SU-DHL-6 (cell line): ENCODE measurements around the gene ANXA5.

Experiments
- H2AFZ ChIP-seq: fragments of 200-600 bp; sonication (generic); 2 replicates; pipeline ENCODE4 v1.6.1; 2014; ENCODE audit warnings: low read depth, mild to moderate bottlenecking, moderate library complexity, mixed read lengths, antibody characterized with exemption, low read length; ENCODE audit not compliant: severe bottlenecking
- H3F3A ChIP-seq: fragments of 200-600 bp; shearing (Covaris generic); 2 replicates; pipeline ENCODE4 v1.6.0; 2016; ENCODE audit warnings: antibody characterized with exemption, mild to moderate bottlenecking; ENCODE audit not compliant: insufficient read depth
- H3K27ac ChIP-seq: fragments of 200-600 bp; sonication (generic); 2 replicates; pipeline ENCODE4 v1.5.1; 2016; ENCODE audit warnings: low read depth, mild to moderate bottlenecking, low read length, moderate library complexity, mixed read lengths
- H3K27me3 ChIP-seq: fragments of 200-600 bp; sonication (generic), shearing (Covaris generic); 2 replicates; pipeline ENCODE4 v1.6.0; 2014; ENCODE audit warnings: mild to moderate bottlenecking, low read length
- H3K36me3 ChIP-seq: fragments of 200-600 bp; sonication (generic); 2 replicates; pipeline ENCODE4 v1.6.1; 2014; ENCODE audit warnings: mild to moderate bottlenecking, low read length, mixed read lengths
- H3K4me2 ChIP-seq: fragments of 300-600, 200-600 bp; shearing (Covaris generic), sonication (generic); 2 replicates; pipeline ENCODE4 v1.6.0; 2014; ENCODE audit warnings: low read length, low read depth, mild to moderate bottlenecking; ENCODE audit not compliant: poor library complexity, severe bottlenecking
- H3K4me3 ChIP-seq: fragments of 200-600 bp; sonication (generic); 2 replicates; pipeline ENCODE4 v1.5.1; 2014; ENCODE audit warnings: antibody characterized with exemption, low read length, mild to moderate bottlenecking, mixed read lengths; ENCODE audit not compliant: insufficient read depth, poor library complexity, severe bottlenecking
- H3K79me2 ChIP-seq: fragments of 200-600 bp; sonication (generic); 2 replicates; pipeline ENCODE4 v1.6.1; 2014; ENCODE audit warnings: mild to moderate bottlenecking, low read length, moderate library complexity; ENCODE audit not compliant: insufficient read depth
- H3K9ac ChIP-seq: fragments of 200-600 bp; sonication (generic); 2 replicates; pipeline ENCODE4 v1.7.0; 2014; ENCODE audit warnings: mild to moderate bottlenecking, low read length
- H3K9me2 ChIP-seq: fragments of 200-600 bp; sonication (generic); replicated peaks from 2 replicates; pipeline ENCODE4 v1.6.1; 2014; ENCODE audit warnings: low read length; ENCODE audit not compliant: insufficient read depth
- H3K9me3 ChIP-seq: fragments of 200-600 bp; sonication (generic); 2 replicates; pipeline ENCODE4 v1.6.1; 2014; ENCODE audit warnings: low read length, mixed read lengths; ENCODE audit not compliant: insufficient read depth
- H4K20me1 ChIP-seq: fragments of 200-600 bp; sonication (generic); 2 replicates; pipeline ENCODE4 v1.6.1; 2014; ENCODE audit warnings: low read depth, mild to moderate bottlenecking, antibody characterized with exemption, low read length, moderate library complexity, mixed read lengths
- CTCF ChIP-seq: fragments of 200-600 bp; sonication (generic); IDR thresholded peaks from one replicate; pipeline ENCODE4 v1.5.1; 2017; ENCODE audit warnings: antibody characterized with exemption, mild to moderate bottlenecking, low read length, moderate library complexity; ENCODE audit not compliant: insufficient read depth, poor library complexity, severe bottlenecking
- EZH2phosphoT487 ChIP-seq: fragments of 200-600 bp; sonication (generic), shearing (Covaris generic); conservative IDR thresholded peaks from 2 replicates; pipeline ENCODE4 v1.6.1; 2018; ENCODE audit warnings: mild to moderate bottlenecking, antibody characterized with exemption, low read length, moderate library complexity, mixed read lengths

Gene ANXA5

DNA sequence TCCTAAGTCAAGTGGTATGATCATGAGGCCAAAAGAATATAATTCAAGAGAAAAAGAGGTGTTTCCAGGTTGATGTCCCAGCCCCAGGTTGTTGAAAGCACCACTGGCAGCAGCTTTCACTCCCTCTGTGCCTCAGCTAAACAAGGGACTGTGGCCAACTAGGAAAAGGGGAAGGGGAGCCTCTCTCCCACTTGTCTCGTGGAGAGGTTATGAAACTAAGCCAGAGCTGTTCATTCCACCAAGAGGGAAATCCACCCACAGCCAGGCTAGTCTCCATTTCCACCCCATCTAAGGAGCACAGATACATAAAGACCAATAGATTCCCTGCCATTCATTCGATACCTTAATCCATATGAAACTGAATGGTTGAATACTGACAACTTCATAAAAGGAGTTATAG, 8.1 kb downstream of the ANXA5 start:
- H3K4me2 ChIP-seq, result no peak overlapping the region
- H3K27ac ChIP-seq, result no peak overlapping the region
- no peaks in the 10 kb centered on the region for H3K27me3 ChIP-seq
- no peaks in the 10 kb centered on the region for H3K9me2 ChIP-seq
- no peak overlapping the region for H3K4me3 ChIP-seq
- no peak overlapping the region for H2AFZ ChIP-seq
- H3K9me3 ChIP-seq, result no peaks in the 10 kb centered on the region
- H3F3A ChIP-seq, result no peaks in the 10 kb centered on the region
- no peak for TF ChIP-seq CTCF
- no peak for TF ChIP-seq EZH2phosphoT487
- no peaks in the 10 kb centered on the region for H3K79me2 ChIP-seq
- no peak overlapping the region for H3K9ac ChIP-seq
- H3K36me3 ChIP-seq, result no peaks in the 10 kb centered on the region
- H4K20me1 ChIP-seq, result no peaks in the 10 kb centered on the region

DNA sequence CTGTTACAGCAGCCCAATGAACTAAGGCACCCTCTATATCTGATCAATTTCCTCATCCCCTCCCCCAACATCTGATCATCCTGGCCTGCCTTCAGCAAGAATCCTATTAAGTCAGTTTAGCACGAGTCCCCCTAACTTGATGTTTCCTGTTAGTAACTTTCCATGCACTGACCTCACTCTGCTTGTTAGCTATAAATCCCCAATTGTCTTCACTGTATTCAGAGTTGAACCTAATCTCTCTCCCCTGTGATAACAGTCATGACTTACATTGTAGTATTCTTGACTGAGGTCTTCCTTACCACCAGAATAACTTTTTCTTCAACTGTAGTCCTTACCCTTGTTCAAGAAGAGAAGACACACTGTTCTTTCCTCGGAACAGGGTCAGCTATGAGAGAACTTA, 8.5 kb downstream of the ANXA5 start:
- no peak overlapping the region for H3K4me3 ChIP-seq
- H3K79me2 ChIP-seq, result no peaks in the 10 kb centered on the region
- no peaks in the 10 kb centered on the region for H3K9me3 ChIP-seq
- no peaks in the 10 kb centered on the region for H3K9me2 ChIP-seq
- H3F3A ChIP-seq, result no peaks in the 10 kb centered on the region
- H4K20me1 ChIP-seq, result no peaks in the 10 kb centered on the region
- H3K4me2 ChIP-seq, result no peak overlapping the region
- H3K9ac ChIP-seq, result no peak overlapping the region
- H3K27ac ChIP-seq, result no peak overlapping the region
- no peaks in the 10 kb centered on the region for H3K27me3 ChIP-seq
- H3K36me3 ChIP-seq, result no peaks in the 10 kb centered on the region
- TF ChIP-seq CTCF (no peak), EZH2phosphoT487 (no peak)
- H2AFZ ChIP-seq, result no peak overlapping the region

- TF ChIP-seq CTCF, result no peak
- TF ChIP-seq EZH2phosphoT487, result no peak
- H4K20me1 ChIP-seq, result no peaks in the 10 kb centered on the region
- H3K9me2 ChIP-seq, result no peaks in the 10 kb centered on the region
- H3K4me3 ChIP-seq, result no peak overlapping the region
- H3K36me3 ChIP-seq, result no peaks in the 10 kb centered on the region
- H3K27me3 ChIP-seq, result no peaks in the 10 kb centered on the region
- H3K9ac ChIP-seq, result no peak overlapping the region
- no peak overlapping the region for H3K4me2 ChIP-seq
- H3K79me2 ChIP-seq, result no peaks in the 10 kb centered on the region
- no peak overlapping the region for H3K27ac ChIP-seq
- H3K9me3 ChIP-seq, result no peaks in the 10 kb centered on the region
- no peak overlapping the region for H2AFZ ChIP-seq
- no peaks in the 10 kb centered on the region for H3F3A ChIP-seq
These were observed 10.5 kb downstream of the ANXA5 start for GRCh38 chr4:121686255-121686654.

DNA sequence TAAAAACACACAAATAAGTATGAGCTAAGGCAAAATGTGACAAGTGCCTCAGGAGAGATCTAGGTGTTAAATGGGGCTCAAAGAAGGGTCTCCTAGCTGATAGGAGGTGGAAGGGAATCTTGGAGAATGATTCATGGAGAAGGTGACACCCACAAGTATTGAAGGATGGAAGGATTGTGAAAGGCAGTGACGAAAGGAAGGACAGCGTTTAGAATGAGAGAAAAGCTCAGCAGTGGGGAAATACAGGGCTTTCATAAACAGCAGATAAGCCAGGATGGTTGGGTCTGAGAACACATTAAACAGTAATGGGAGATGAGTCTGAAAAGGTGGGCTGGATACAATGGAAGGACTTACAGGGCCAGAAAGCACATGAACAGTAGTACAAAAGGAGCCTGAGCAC, 11.5 kb downstream of the ANXA5 start:
- H4K20me1 ChIP-seq, result no peaks in the 10 kb centered on the region
- no peak overlapping the region for H3K9ac ChIP-seq
- no peaks in the 10 kb centered on the region for H3K79me2 ChIP-seq
- TF ChIP-seq EZH2phosphoT487 (no peak), CTCF (no peak)
- no peak overlapping the region for H3K27ac ChIP-seq
- H2AFZ ChIP-seq, result no peak overlapping the region
- no peak overlapping the region for H3K4me2 ChIP-seq
- no peak overlapping the region for H3K4me3 ChIP-seq
- no peaks in the 10 kb centered on the region for H3F3A ChIP-seq
- H3K9me3 ChIP-seq, result no peaks in the 10 kb centered on the region
- no peaks in the 10 kb centered on the region for H3K9me2 ChIP-seq
- H3K27me3 ChIP-seq, result no peaks in the 10 kb centered on the region
- no peaks in the 10 kb centered on the region for H3K36me3 ChIP-seq
